HepG2 (cell line): ENCODE results near the gene PLD4. TPM values are rescaled to one million over a fixed set of nuclear protein-coding genes. Genes with fewer than 3 reads are reported as not detected.

Experiments
- ATAC-seq: fragments of 200-7000 bp; cut with Tn5 transposase; 3 replicates; pipeline ENCODE4 v1.9.1; 2020; ENCODE audit warnings: mild to moderate bottlenecking, moderate library complexity
- BruUV-seq: library from RNA; stranded (reverse); fragments of 400-500 nt; replicated peaks from 2 replicates; lab custom pipeline; 2021; lab: Mats Ljungman, UMichigan
- CTCF ChIA-PET: fragments of 300-600 bp; formaldehyde crosslinking; extraction: SDS; loops from one replicate; lab custom pipeline; 2021; ENCODE audit warnings: low total read pairs, inconsistent platforms, low intra/inter-chr PET ratio; lab: Yijun Ruan, JAX
- POLR2A ChIA-PET: fragments of 350-600 bp; sonication (Branson Sonifier 250); formaldehyde crosslinking; loops from one replicate; lab custom pipeline; 2020; ENCODE audit warnings: antibody characterized with exemption, inconsistent platforms; lab: Yijun Ruan, JAX
- DNase-seq: peaks from one replicate; pipeline ENCODE4 v3.0.0-alpha.2; 2015; ENCODE audit warnings: low spot score
- FAIRE-seq: peaks from 3 replicates; lab custom pipeline; 2011; peaks lifted over from hg19 to GRCh38; lab: Jason Lieb, UNC
- H2AFZ ChIP-seq: one replicate; pipeline ENCODE4 v1.6.1; 2011; ENCODE audit warnings: low read length, inconsistent platforms
- H3K27ac ChIP-seq: fragments of 300-600 bp; 3 replicates; pipeline ENCODE4 v1.8.0; 2011; ENCODE audit warnings: mixed run types, mild to moderate bottlenecking, mixed read lengths, low read length, inconsistent platforms; ENCODE audit not compliant: insufficient read depth; ENCODE audit errors: extremely low read length
- H3K27me3 ChIP-seq, 2 experiments: fragments of 200-600 bp in 1 of 2; 2 replicates in 1 of 2; 3 replicates in 1 of 2; pipeline versions ENCODE4 v1.6.0 to v1.8.0; 2011; ENCODE audit warnings: low read length in 2 of 2, mild to moderate bottlenecking in 2 of 2, moderate library complexity in 2 of 2, inconsistent platforms in 1 of 2; ENCODE audit not compliant: insufficient read depth in 2 of 2, control insufficient read depth in 1 of 2
- H3K36me3 ChIP-seq, 2 experiments: fragments of 200-600 bp in 1 of 2; replicated peaks in 1 of 2; 2 replicates in 1 of 2; 3 replicates in 1 of 2; pipeline versions ENCODE4 v1.5.1 to v1.8.0; 2011; ENCODE audit warnings: low read length in 2 of 2, inconsistent platforms in 1 of 2; ENCODE audit not compliant: insufficient read depth in 2 of 2, control insufficient read depth in 1 of 2
- H3K4me1 ChIP-seq: 2 replicates; pipeline ENCODE4 v1.5.1; 2012; ENCODE audit warnings: low read length, inconsistent platforms; ENCODE audit not compliant: insufficient read depth
- H3K4me2 ChIP-seq: 2 replicates; pipeline ENCODE4 v1.6.0; 2011; ENCODE audit warnings: low read depth, low read length, inconsistent platforms
- H3K4me3 ChIP-seq, 3 experiments: fragments of 200-600 bp in 1 of 3; sonication (generic), shearing (Covaris generic) in 1 of 3; replicated peaks in 1 of 3; 2 replicates each; pipeline ENCODE4 v1.5.1; 2011 to 2016; ENCODE audit warnings: low read length in 3 of 3, inconsistent platforms in 2 of 3, low read depth in 2 of 3, mild to moderate bottlenecking in 2 of 3, control low read depth in 1 of 3, mixed read lengths in 1 of 3; ENCODE audit not compliant: insufficient read depth in 1 of 3
- H3K79me2 ChIP-seq: one replicate; pipeline ENCODE4 v1.6.1; 2011; ENCODE audit warnings: low read length, inconsistent platforms; ENCODE audit not compliant: insufficient read depth
- H3K9ac ChIP-seq: 2 replicates; pipeline ENCODE4 v1.6.0; 2011; ENCODE audit warnings: mild to moderate bottlenecking, low read depth, low read length, inconsistent platforms; ENCODE audit not compliant: insufficient read depth
- H3K9me3 ChIP-seq: 2 replicates; pipeline ENCODE4 v1.5.1; 2012; ENCODE audit warnings: mild to moderate bottlenecking, low read length
- H4K20me1 ChIP-seq: 2 replicates; pipeline ENCODE4 v1.6.0; 2011; ENCODE audit warnings: inconsistent platforms, mild to moderate bottlenecking, low read length, moderate library complexity; ENCODE audit not compliant: insufficient read depth
- KDM1A ChIP-seq: IDR thresholded peaks from 2 replicates; pipeline ENCODE4 v1.6.1; 2016; ENCODE audit warnings: missing compliant biosample characterization
- KDM6A ChIP-seq: IDR thresholded peaks from 2 replicates; pipeline ENCODE4 v1.6.1; 2016; ENCODE audit warnings: low read depth
- TEAD3 ChIP-seq: optimal IDR thresholded peaks from 2 replicates; pipeline ENCODE3; 2016; ENCODE audit warnings: borderline replicate concordance
- ZMYM4 ChIP-seq: sonication (generic); formaldehyde crosslinking; IDR thresholded peaks from 2 replicates; pipeline ENCODE4 v1.8.1; 2023; ENCODE audit warnings: mild to moderate bottlenecking, missing genetic modification reagents
- ZNF570 ChIP-seq: sonication (generic); formaldehyde crosslinking; IDR thresholded peaks from 2 replicates; pipeline ENCODE4 v1.4.0; 2020; ENCODE audit warnings: mild to moderate bottlenecking, missing genetic modification reagents, borderline replicate concordance
- ZNF615 ChIP-seq: sonication (generic); formaldehyde crosslinking; IDR thresholded peaks from 2 replicates; pipeline ENCODE4 v1.5.0; 2020; ENCODE audit warnings: mild to moderate bottlenecking, missing genetic modification reagents, borderline replicate concordance
- WGBS: methylation state at CpG from one replicate; pipeline ENCODE4 v1.1.6; 2017; ENCODE audit warnings: low lambda C conversion rate; 5-methylcytosine and 5-hydroxymethylcytosine counted together
- in situ Hi-C: cut with HindIII; loops from 2 replicates; pipeline ENCODE4 v1.10.0; 2017; ENCODE audit warnings: low pct_unique_long_range_greater_than_20kb; ENCODE audit not compliant: extremely low pct_ligation_motif_present
- intact Hi-C: fragments of 100-400 bp; cut with micrococcal nuclease; formaldehyde crosslinking; loops from one replicate; pipeline ENCODE4 v1.10.0; 2022; ENCODE audit not compliant: unreplicated experiment
- polyA plus RNA-seq, 8 experiments: library from polyadenylated mRNA; depleted of rRNA in 3 of 8; stranded (reverse) in 7 of 8; unstranded in 1 of 8; fragments of >200 nt; fragmentation: Illumina TruSeq in 4 of 8; extraction: Trizol in 4 of 8; gene quantifications; 2 replicates each; pipeline versions ENCODE4 v1.2.1 to v1.2.3, GENCODE V29; 2011 to 2016; ENCODE audit warnings: low read depth in 4 of 8, missing spikeins in 1 of 8, mixed read lengths in 1 of 8; ENCODE audit not compliant: insufficient read depth in 1 of 8
- total RNA-seq, 5 experiments: library from RNA; depleted of rRNA; stranded (reverse); fragments of >200 nt; fragmentation: Illumina TruSeq; extraction: Trizol; gene quantifications; 2 replicates each; pipeline ENCODE4 v1.2.3, GENCODE V29; 2016; ENCODE audit warnings: low read depth in 1 of 5
- TF ChIP-seq, protein P1 (sequence below): sonication (generic); formaldehyde crosslinking; IDR thresholded peaks from 2 replicates; pipeline ENCODE4 v1.4.0; 2020; ENCODE audit warnings: missing genetic modification reagents
- TF ChIP-seq, protein P2 (sequence below): sonication (generic); formaldehyde crosslinking; IDR thresholded peaks from 2 replicates; pipeline ENCODE4 v1.4.0; 2020; ENCODE audit warnings: missing genetic modification reagents, borderline replicate concordance

Gene PLD4
- total and polyA plus RNA-seq, 2 of the 13 experiments (the other 11 are each of a cell fraction or from before 2014, with no cell fraction given), result not detected

DNA sequence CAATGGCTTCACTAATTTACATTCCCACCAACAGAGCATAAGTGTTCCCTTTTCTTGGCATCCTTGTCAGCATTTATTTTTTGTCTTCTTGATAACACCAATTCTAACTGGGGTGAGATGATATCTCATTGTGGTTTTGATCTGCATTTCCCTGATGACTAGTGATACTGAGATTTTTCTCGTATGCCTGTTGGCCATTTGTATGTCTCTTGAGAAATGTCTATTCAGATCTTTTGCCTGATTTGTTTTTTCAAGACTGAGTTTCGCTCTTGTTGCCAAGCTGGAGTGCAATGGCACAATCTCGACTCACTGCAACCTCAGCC, 4.7 kb upstream of the PLD4 start:
- Histone ChIP-seq H3K9me3 (no peaks in the 10 kb centered on the region), H3K4me2 (no peak overlapping the region), H3K36me3 (no peaks in the 10 kb centered on the region), H3K4me1 (peaks cover 6% of the 10 kb centered on the region; the same call in 1 of the 2 replicates), H3K79me2 (no peaks in the 10 kb centered on the region), H4K20me1 (no peaks in the 10 kb centered on the region), H3K27me3 (peaks cover 2 to 19% of the 10 kb centered on the region in 2 experiments; a peak in 3 of 5 replicates), H2AFZ (no peak overlapping the region), H3K27ac (no peak overlapping the region), H3K4me3 (no peak overlapping the region), H3K9ac (no peak overlapping the region)
- intact Hi-C loops, result loop anchor here (2.0 kb wide), 1 partner anchor 13 kb away; no protein-coding TSS in a partner anchor
- no TSS peak for BruUV-seq
- DNase-seq (no peak), ATAC-seq (no peak), FAIRE-seq (no peak)
- ChIA-PET POLR2A (no interaction called here), CTCF (no interaction called here)
- in situ Hi-C loops, result no loop called here
- TF ChIP-seq, protein P1, sequence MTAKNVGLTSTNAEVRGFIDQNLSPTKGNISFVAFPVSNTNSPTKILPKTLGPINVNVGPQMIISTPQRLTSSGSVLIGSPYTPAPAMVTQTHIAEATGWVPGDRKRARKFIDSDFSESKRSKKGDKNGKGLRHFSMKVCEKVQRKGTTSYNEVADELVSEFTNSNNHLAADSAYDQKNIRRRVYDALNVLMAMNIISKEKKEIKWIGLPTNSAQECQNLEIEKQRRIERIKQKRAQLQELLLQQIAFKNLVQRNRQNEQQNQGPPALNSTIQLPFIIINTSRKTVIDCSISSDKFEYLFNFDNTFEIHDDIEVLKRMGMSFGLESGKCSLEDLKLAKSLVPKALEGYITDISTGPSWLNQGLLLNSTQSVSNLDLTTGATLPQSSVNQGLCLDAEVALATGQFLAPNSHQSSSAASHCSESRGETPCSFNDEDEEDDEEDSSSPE (CRISPR knock-in tag), result no peak
- TF ChIP-seq TEAD3 (CRISPR knock-in tag) (no peak), ZNF570 (CRISPR knock-in tag) (no peak), KDM1A (no peak), ZMYM4 (CRISPR knock-in tag) (no peak), ZNF615 (CRISPR knock-in tag) (no peak)
- 5% methylated on average over 3 of the region's 3 CpGs for WGBS

DNA sequence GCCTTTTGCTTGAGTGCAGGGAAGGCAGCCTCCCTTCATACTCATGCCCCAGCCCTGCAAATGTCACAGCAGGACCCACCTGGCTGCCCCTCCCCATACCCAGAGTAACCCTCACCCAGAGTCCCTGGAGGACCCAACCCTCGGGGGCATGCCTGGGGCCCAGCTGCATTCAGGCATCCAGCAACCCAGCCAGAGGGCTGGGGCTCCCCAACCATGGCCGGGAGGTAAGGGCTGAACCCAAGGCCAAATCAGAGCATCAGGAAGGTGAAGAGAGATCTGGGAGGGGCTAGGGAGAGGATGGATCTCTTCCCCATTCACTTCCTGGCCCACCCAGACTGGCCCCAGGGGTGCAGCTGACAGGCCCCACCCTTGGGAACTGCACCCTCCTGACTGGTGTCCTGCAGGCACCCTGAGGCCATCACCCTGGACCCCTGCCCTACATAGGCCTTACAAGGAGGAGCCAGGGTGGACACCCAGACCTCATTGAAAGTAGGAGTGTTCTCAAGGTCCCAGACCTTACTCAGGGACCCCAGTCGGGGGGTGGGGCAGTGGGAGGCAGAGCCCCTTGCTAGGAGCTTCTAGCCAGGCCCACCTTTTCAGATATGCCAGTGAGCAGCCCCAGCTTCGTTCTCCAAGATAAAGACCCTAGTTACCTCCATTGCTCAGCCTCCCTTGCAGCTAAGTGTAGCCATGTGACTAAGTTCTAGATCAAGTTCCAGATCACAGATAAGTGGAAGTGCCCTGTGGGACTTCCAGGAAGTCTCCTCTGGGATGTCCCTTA, 849 bp upstream of the PLD4 start:
- in situ Hi-C loops (no loop called here), intact Hi-C loops (no loop called here)
- Histone ChIP-seq H3K4me3 (no peak overlapping the region), H3K9me3 (no peaks in the 10 kb centered on the region), H2AFZ (no peak overlapping the region), H3K27me3 (peaks cover 6 to 42% of the 10 kb centered on the region in 2 experiments; a peak in 4 of 5 replicates), H3K4me2 (no peak overlapping the region), H3K27ac (no peak overlapping the region), H3K4me1 (peaks cover 6% of the 10 kb centered on the region; the same call in 1 of the 2 replicates), H3K36me3 (no peaks in the 10 kb centered on the region), H4K20me1 (no peaks in the 10 kb centered on the region), H3K9ac (no peak overlapping the region), H3K79me2 (no peaks in the 10 kb centered on the region)
- DNase-seq (no peak), FAIRE-seq (no peak), ATAC-seq (no peak)
- ChIA-PET POLR2A (no interaction called here), CTCF (no interaction called here)
- WGBS, result 0% methylated on average over 4 of the region's 4 CpGs
- TF ChIP-seq KDM6A (CRISPR knock-in tag), result no peak
- TF ChIP-seq, protein P2, sequence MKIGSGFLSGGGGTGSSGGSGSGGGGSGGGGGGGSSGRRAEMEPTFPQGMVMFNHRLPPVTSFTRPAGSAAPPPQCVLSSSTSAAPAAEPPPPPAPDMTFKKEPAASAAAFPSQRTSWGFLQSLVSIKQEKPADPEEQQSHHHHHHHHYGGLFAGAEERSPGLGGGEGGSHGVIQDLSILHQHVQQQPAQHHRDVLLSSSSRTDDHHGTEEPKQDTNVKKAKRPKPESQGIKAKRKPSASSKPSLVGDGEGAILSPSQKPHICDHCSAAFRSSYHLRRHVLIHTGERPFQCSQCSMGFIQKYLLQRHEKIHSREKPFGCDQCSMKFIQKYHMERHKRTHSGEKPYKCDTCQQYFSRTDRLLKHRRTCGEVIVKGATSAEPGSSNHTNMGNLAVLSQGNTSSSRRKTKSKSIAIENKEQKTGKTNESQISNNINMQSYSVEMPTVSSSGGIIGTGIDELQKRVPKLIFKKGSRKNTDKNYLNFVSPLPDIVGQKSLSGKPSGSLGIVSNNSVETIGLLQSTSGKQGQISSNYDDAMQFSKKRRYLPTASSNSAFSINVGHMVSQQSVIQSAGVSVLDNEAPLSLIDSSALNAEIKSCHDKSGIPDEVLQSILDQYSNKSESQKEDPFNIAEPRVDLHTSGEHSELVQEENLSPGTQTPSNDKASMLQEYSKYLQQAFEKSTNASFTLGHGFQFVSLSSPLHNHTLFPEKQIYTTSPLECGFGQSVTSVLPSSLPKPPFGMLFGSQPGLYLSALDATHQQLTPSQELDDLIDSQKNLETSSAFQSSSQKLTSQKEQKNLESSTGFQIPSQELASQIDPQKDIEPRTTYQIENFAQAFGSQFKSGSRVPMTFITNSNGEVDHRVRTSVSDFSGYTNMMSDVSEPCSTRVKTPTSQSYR (CRISPR knock-in tag), result no peak
- no TSS peak for BruUV-seq
